Type B pancreatic cell (in vitro differentiated cells): ENCODE results near the gene C12orf54. TPM values are rescaled to one million over a fixed set of nuclear protein-coding genes. Genes with fewer than 3 reads are reported as not detected.
"Not testable (repeated sequence)": the region's sequence is repeated elsewhere in the genome, so short reads cannot be mapped to it uniquely, and the experiment has no call there.

Experiments
- DNase-seq: peaks from one replicate; pipeline ENCODE4 v3.0.0; 2021; ENCODE audit warnings: mixed read lengths; ENCODE audit not compliant: unreplicated experiment; ENCODE audit errors: extremely low spot score
- H3K27ac Mint-ChIP-seq: 2 replicates; pipeline ENCODE4 v1.8.0; 2021; ENCODE audit warnings: mild to moderate bottlenecking, mixed read lengths
- H3K27me3 Mint-ChIP-seq: 2 replicates; pipeline ENCODE4 v1.8.0; 2021; ENCODE audit warnings: mixed read lengths
- H3K36me3 Mint-ChIP-seq: 2 replicates; pipeline ENCODE4 v1.8.0; 2021; ENCODE audit warnings: mixed read lengths
- H3K4me1 Mint-ChIP-seq: one replicate; pipeline ENCODE4 v1.8.0; 2021; ENCODE audit warnings: mixed read lengths; ENCODE audit not compliant: unreplicated experiment
- H3K4me3 Mint-ChIP-seq: 2 replicates; pipeline ENCODE4 v1.8.0; 2021; ENCODE audit warnings: mild to moderate bottlenecking, mixed read lengths
- H3K9me3 Mint-ChIP-seq: 2 replicates; pipeline ENCODE4 v1.8.0; 2021; ENCODE audit warnings: mixed read lengths
- long read RNA-seq: library from polyadenylated mRNA; unstranded; transcript quantifications from one replicate; pipeline ENCODE4 v2.0.0, GENCODE V29; 2020
- total RNA-seq: library from RNA; stranded (reverse); gene quantifications from 2 replicates; pipeline ENCODE4 v1.2.1, GENCODE V29; 2021; ENCODE audit warnings: low replicate concordance
- TF ChIP-seq, protein P1 (sequence below): fragments of 200-600 bp; sonication (generic); conservative IDR thresholded peaks from 2 replicates; pipeline ENCODE4 v1.5.0; 2021; ENCODE audit warnings: antibody characterized with exemption, mild to moderate bottlenecking

The C12orf54 gene
- not detected in 2 replicates for total RNA-seq
- long read RNA-seq, result 0 reads

GRCh38 chr12:48482198-48482597 is at the start of gene C12orf54:
TSS of gene C12orf54 (plus strand) at chr12:48482498. CDS start at chr12:48483297, 799 bp downstream.
- no peaks in the 10 kb centered on the region for H3K4me1 Mint-ChIP-seq
- no peak within 1 kb of the TSS for H3K4me3 Mint-ChIP-seq
- no peaks in the 10 kb centered on the region for H3K9me3 Mint-ChIP-seq
- H3K36me3 Mint-ChIP-seq, result no peaks in the 10 kb centered on the region
- no peak for DNase-seq
- peaks cover 25% of the 10 kb centered on the region for H3K27me3 Mint-ChIP-seq
- H3K27ac Mint-ChIP-seq, result no peak within 1 kb of the TSS
- TF ChIP-seq, protein P1, sequence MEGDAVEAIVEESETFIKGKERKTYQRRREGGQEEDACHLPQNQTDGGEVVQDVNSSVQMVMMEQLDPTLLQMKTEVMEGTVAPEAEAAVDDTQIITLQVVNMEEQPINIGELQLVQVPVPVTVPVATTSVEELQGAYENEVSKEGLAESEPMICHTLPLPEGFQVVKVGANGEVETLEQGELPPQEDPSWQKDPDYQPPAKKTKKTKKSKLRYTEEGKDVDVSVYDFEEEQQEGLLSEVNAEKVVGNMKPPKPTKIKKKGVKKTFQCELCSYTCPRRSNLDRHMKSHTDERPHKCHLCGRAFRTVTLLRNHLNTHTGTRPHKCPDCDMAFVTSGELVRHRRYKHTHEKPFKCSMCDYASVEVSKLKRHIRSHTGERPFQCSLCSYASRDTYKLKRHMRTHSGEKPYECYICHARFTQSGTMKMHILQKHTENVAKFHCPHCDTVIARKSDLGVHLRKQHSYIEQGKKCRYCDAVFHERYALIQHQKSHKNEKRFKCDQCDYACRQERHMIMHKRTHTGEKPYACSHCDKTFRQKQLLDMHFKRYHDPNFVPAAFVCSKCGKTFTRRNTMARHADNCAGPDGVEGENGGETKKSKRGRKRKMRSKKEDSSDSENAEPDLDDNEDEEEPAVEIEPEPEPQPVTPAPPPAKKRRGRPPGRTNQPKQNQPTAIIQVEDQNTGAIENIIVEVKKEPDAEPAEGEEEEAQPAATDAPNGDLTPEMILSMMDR, result no peak

- not testable (repeated sequence) for DNase-seq, H3K36me3 Mint-ChIP-seq, H3K9me3 Mint-ChIP-seq, H3K4me3 Mint-ChIP-seq, H3K4me1 Mint-ChIP-seq, H3K27ac Mint-ChIP-seq, H3K27me3 Mint-ChIP-seq
Observed at GRCh38 chr12:48434016-48434415, 48.3 kb upstream of the C12orf54 start.

DNA sequence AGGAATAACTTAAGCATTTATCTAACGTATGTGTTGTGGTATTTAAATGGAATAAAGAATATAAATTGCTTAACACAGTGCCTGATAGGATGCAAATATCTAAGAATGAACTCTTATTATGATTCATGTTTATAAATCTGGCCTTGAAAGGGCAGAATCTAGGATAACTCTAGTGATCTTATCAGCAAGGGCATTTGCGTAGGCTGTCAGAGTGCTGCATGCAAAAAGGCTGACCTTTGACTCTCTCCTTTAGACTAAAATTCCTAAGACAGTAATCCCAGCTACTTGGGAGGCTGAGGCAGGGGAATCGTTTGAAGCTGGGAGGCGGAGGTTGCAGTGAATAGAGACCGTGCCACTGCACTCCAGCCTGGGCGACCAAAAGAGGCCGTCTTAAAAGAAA is 41.2 kb upstream of the C12orf54 start:
- no peak overlapping the region for H3K27ac Mint-ChIP-seq
- DNase-seq, result no peak

GRCh38 chr12:48442179-48442847 is 40.0 kb upstream of the C12orf54 start:
- no peaks in the 10 kb centered on the region for H3K9me3 Mint-ChIP-seq
- no peaks in the 10 kb centered on the region for H3K4me1 Mint-ChIP-seq
- DNase-seq, result no peak
- no peak overlapping the region for H3K27ac Mint-ChIP-seq
- H3K4me3 Mint-ChIP-seq, result no peak overlapping the region
- TF ChIP-seq, protein P1, result peak; percentile 32
- H3K36me3 Mint-ChIP-seq, result no peaks in the 10 kb centered on the region
- H3K27me3 Mint-ChIP-seq, result peaks cover 11% of the 10 kb centered on the region

More for the DNA sequence above, 41.2 kb upstream of the C12orf54 start:
- H3K4me1 Mint-ChIP-seq, result no peaks in the 10 kb centered on the region
- H3K36me3 Mint-ChIP-seq, result no peaks in the 10 kb centered on the region
- H3K4me3 Mint-ChIP-seq, result no peak overlapping the region
- peaks cover 9% of the 10 kb centered on the region for H3K27me3 Mint-ChIP-seq
- no peaks in the 10 kb centered on the region for H3K9me3 Mint-ChIP-seq
- TF ChIP-seq, protein P1, result no peak

DNA sequence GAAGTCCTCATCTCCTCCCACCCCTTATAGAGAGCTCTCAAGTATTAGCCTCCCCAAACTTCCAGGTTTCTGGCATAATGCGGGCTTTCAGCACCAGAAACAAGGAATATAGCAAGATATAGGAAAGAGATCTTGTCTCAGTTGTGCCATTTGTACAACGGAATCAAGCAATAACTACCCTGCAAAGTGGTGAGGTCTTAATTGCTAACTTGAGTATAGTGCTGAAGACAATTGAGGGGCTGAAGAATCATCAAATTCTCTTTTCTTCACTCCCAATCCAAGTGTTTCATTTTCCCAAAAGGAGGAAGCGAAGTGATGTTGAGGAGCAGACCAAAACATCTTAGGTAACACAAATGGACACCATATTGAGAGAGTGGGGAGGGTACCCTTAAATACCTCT is 36.8 kb upstream of the C12orf54 start:
- no peaks in the 10 kb centered on the region for H3K36me3 Mint-ChIP-seq
- DNase-seq, result no peak
- peaks cover 19% of the 10 kb centered on the region for H3K27me3 Mint-ChIP-seq
- H3K4me3 Mint-ChIP-seq, result no peak overlapping the region
- H3K9me3 Mint-ChIP-seq, result peaks cover 6% of the 10 kb centered on the region
- H3K27ac Mint-ChIP-seq, result no peak overlapping the region
- TF ChIP-seq, protein P1, result no peak
- H3K4me1 Mint-ChIP-seq, result no peaks in the 10 kb centered on the region

DNA sequence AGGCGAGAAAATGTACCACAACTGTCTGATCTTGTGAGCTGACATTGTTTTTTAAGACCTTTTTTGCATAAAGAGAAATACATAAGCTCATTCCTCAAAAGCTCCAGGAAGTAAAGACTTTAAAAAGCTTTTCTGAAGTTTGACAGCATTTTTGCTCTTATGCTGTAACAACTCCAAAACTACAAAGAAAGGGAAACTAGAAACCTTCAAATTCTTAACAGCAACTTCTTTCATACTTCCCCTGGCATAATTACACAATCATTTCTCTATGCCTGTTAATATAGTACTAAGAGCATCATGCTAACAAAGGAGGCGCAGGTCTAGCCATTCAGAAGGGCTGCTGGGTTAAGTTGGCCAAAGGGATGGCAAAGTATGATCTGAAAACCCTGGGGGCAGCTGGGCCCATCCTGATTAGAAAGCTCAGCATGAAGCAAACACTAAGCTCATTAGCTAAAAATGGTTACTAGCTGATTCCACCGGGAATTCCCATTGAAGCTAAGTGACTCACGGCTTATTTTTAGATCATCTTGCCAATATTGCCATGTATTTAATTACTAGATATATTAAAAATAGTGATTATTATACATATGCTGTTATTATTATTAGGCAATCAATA is 36.0 kb upstream of the C12orf54 start:
- Mint-ChIP-seq H3K27me3 (peaks cover 20% of the 10 kb centered on the region), H3K4me1 (no peaks in the 10 kb centered on the region), H3K27ac (no peak overlapping the region), H3K4me3 (no peak overlapping the region), H3K36me3 (no peaks in the 10 kb centered on the region), H3K9me3 (peaks cover 6% of the 10 kb centered on the region)
- no peak for DNase-seq
- TF ChIP-seq, protein P1, result no peak
